ENCODE measurements around the gene GTF3C6.
A peak's percentile ranks its signal among the peaks of the same experiment; 100 is the strongest.
"Not testable (repeated sequence)": the region's sequence is repeated elsewhere in the genome, so short reads cannot be mapped to it uniquely, and the experiment has no call there.

GTF3C6 gene

GRCh38 chr6:110953633-110954303 lies 4.7 kb upstream of the GTF3C6 start:
- Mint-ChIP-seq H3K4me3 (no peak overlapping the region), H3K36me3 (peaks cover 2% of the 10 kb centered on the region), H3K27ac (no peak overlapping the region), H3K4me1 (peaks cover 3% of the 10 kb centered on the region), H3K27me3 (no peaks in the 10 kb centered on the region), H3K9me3 (no peaks in the 10 kb centered on the region)
- no peak for ATAC-seq (ENCODE audit: low read depth)
- DNase-seq (ENCODE audit: low spot score in 2 of 2) = no peak

GRCh38 chr6:110960014-110960390 lies 1.5 kb downstream of the GTF3C6 start:
- peaks cover 5% of the 10 kb centered on the region for H3K4me1 Mint-ChIP-seq
- H3K9me3 Mint-ChIP-seq = no peaks in the 10 kb centered on the region
- ATAC-seq (ENCODE audit: low read depth) = no peak
- no peak overlapping the region for H3K4me3 Mint-ChIP-seq
- DNase-seq (ENCODE audit: low spot score in 2 of 2) = no peak
- H3K27ac Mint-ChIP-seq = no peak overlapping the region
- no peaks in the 10 kb centered on the region for H3K27me3 Mint-ChIP-seq
- H3K36me3 Mint-ChIP-seq = peaks cover 10% of the 10 kb centered on the region

GRCh38 chr6:110962636-110963035 lies 4.1 kb downstream of the GTF3C6 start:
- H3K36me3 Mint-ChIP-seq = peaks cover 20% of the 10 kb centered on the region
- H3K27ac Mint-ChIP-seq; DNase-seq (ENCODE audit: low spot score in 2 of 2); H3K27me3 Mint-ChIP-seq; H3K4me3 Mint-ChIP-seq; ATAC-seq (ENCODE audit: low read depth); H3K4me1 Mint-ChIP-seq; H3K9me3 Mint-ChIP-seq: not testable (repeated sequence)

- ATAC-seq (ENCODE audit: low read depth) (no peak), DNase-seq (ENCODE audit: low spot score in 2 of 2) (no peak)
- H3K4me3 Mint-ChIP-seq = no peak overlapping the region
- peaks cover 23% of the 10 kb centered on the region for H3K36me3 Mint-ChIP-seq
- no peak overlapping the region for H3K27ac Mint-ChIP-seq
- H3K4me1 Mint-ChIP-seq = peaks cover 2% of the 10 kb centered on the region
- no peaks in the 10 kb centered on the region for H3K27me3 Mint-ChIP-seq
- H3K9me3 Mint-ChIP-seq = no peaks in the 10 kb centered on the region
These were observed 7.2 kb downstream of the GTF3C6 start for GRCh38 chr6:110965629-110966229.

GRCh38 chr6:110968661-110969060 lies 10.2 kb downstream of the GTF3C6 start:
- H3K27ac Mint-ChIP-seq; DNase-seq (ENCODE audit: low spot score in 2 of 2); H3K9me3 Mint-ChIP-seq; H3K4me1 Mint-ChIP-seq; H3K27me3 Mint-ChIP-seq; ATAC-seq (ENCODE audit: low read depth); H3K4me3 Mint-ChIP-seq: not testable (repeated sequence)
- H3K36me3 Mint-ChIP-seq = peaks cover 17% of the 10 kb centered on the region

- DNase-seq (ENCODE audit: low spot score in 2 of 2) (no peak), ATAC-seq (ENCODE audit: low read depth) (no peak)
- H3K9me3 Mint-ChIP-seq = no peaks in the 10 kb centered on the region
- no peak overlapping the region for H3K4me3 Mint-ChIP-seq
- H3K36me3 Mint-ChIP-seq = peaks cover 16% of the 10 kb centered on the region
- no peak overlapping the region for H3K27ac Mint-ChIP-seq
- no peaks in the 10 kb centered on the region for H3K4me1 Mint-ChIP-seq
- H3K27me3 Mint-ChIP-seq = no peaks in the 10 kb centered on the region
These were observed 13.0 kb downstream of the GTF3C6 start for GRCh38 chr6:110971468-110971867.

GRCh38 chr6:110976575-110976974 lies 18.1 kb downstream of the GTF3C6 start:
- no peak overlapping the region for H3K27ac Mint-ChIP-seq
- no peak overlapping the region for H3K4me3 Mint-ChIP-seq
- no peak for DNase-seq (ENCODE audit: low spot score in 2 of 2)
- peaks cover 8% of the 10 kb centered on the region for H3K36me3 Mint-ChIP-seq
- no peaks in the 10 kb centered on the region for H3K9me3 Mint-ChIP-seq
- ATAC-seq (ENCODE audit: low read depth) = no peak
- H3K27me3 Mint-ChIP-seq = no peaks in the 10 kb centered on the region
- peaks cover 9% of the 10 kb centered on the region for H3K4me1 Mint-ChIP-seq

GRCh38 chr6:110979565-110980101 lies 21.1 kb downstream of the GTF3C6 start:
- DNase-seq (ENCODE audit: low spot score in 2 of 2) (no peak), ATAC-seq (ENCODE audit: low read depth) (no peak)
- Mint-ChIP-seq H3K9me3 (no peaks in the 10 kb centered on the region), H3K36me3 (peaks cover 8% of the 10 kb centered on the region), H3K4me3 (no peak overlapping the region), H3K27me3 (no peaks in the 10 kb centered on the region), H3K27ac (no peak overlapping the region), H3K4me1 (peaks cover 18% of the 10 kb centered on the region)

- H3K36me3 Mint-ChIP-seq = peaks cover 9% of the 10 kb centered on the region
- H3K4me1 Mint-ChIP-seq = peaks cover 21% of the 10 kb centered on the region
- no peaks in the 10 kb centered on the region for H3K27me3 Mint-ChIP-seq
- H3K9me3 Mint-ChIP-seq = no peaks in the 10 kb centered on the region
- peak overlapping the region; percentile 99 for H3K27ac Mint-ChIP-seq
- ATAC-seq (ENCODE audit: low read depth) (no peak), DNase-seq (ENCODE audit: low spot score in 2 of 2) (no peak)
- H3K4me3 Mint-ChIP-seq = peak overlapping the region; percentile 97
These were observed 21.7 kb downstream of the GTF3C6 start for GRCh38 chr6:110980227-110980626.

GRCh38 chr6:110980648-110981047 lies 22.1 kb downstream of the GTF3C6 start:
- H3K27ac Mint-ChIP-seq = peak overlapping the region; percentile 99
- peaks cover 10% of the 10 kb centered on the region for H3K36me3 Mint-ChIP-seq
- H3K27me3 Mint-ChIP-seq = no peaks in the 10 kb centered on the region
- H3K4me3 Mint-ChIP-seq = peak overlapping the region; percentile 97
- ATAC-seq (ENCODE audit: low read depth) (no peak), DNase-seq (ENCODE audit: low spot score in 2 of 2) (no peak)
- H3K9me3 Mint-ChIP-seq = no peaks in the 10 kb centered on the region
- H3K4me1 Mint-ChIP-seq = peaks cover 21% of the 10 kb centered on the region

GRCh38 chr6:110981202-110981600 lies 22.7 kb downstream of the GTF3C6 start:
- Mint-ChIP-seq H3K36me3 (peaks cover 15% of the 10 kb centered on the region), H3K4me3 (peak overlapping the region; percentile 97), H3K27me3 (no peaks in the 10 kb centered on the region), H3K9me3 (no peaks in the 10 kb centered on the region), H3K4me1 (peaks cover 26% of the 10 kb centered on the region), H3K27ac (peak overlapping the region; percentile 99)
- no peak for DNase-seq (ENCODE audit: low spot score in 2 of 2)
- no peak for ATAC-seq (ENCODE audit: low read depth)

- H3K27me3 Mint-ChIP-seq = no peaks in the 10 kb centered on the region
- H3K4me1 Mint-ChIP-seq = peaks cover 14% of the 10 kb centered on the region
- H3K27ac Mint-ChIP-seq = peak overlapping the region; percentile 40
- no peaks in the 10 kb centered on the region for H3K9me3 Mint-ChIP-seq
- H3K4me3 Mint-ChIP-seq = peak overlapping the region; percentile 39
- H3K36me3 Mint-ChIP-seq = peaks cover 30% of the 10 kb centered on the region
- DNase-seq (ENCODE audit: low spot score in 2 of 2) = no peak
- ATAC-seq (ENCODE audit: low read depth) = no peak
These were observed 32.5 kb downstream of the GTF3C6 start for GRCh38 chr6:110990840-110991576.

- no peak overlapping the region for H3K27ac Mint-ChIP-seq
- H3K27me3 Mint-ChIP-seq = no peaks in the 10 kb centered on the region
- peaks cover 3% of the 10 kb centered on the region for H3K4me1 Mint-ChIP-seq
- H3K9me3 Mint-ChIP-seq = no peaks in the 10 kb centered on the region
- H3K4me3 Mint-ChIP-seq = no peak overlapping the region
- no peak for ATAC-seq (ENCODE audit: low read depth)
- H3K36me3 Mint-ChIP-seq = peaks cover 24% of the 10 kb centered on the region
- no peak for DNase-seq (ENCODE audit: low spot score in 2 of 2)
These were observed 38.2 kb downstream of the GTF3C6 start for GRCh38 chr6:110996691-110997090.

- H3K36me3 Mint-ChIP-seq = peaks cover 30% of the 10 kb centered on the region
- peak overlapping the region; percentile 55 for H3K27ac Mint-ChIP-seq
- DNase-seq (ENCODE audit: low spot score in 2 of 2) = no peak
- ATAC-seq (ENCODE audit: low read depth) = no peak
- no peak overlapping the region for H3K4me3 Mint-ChIP-seq
- H3K9me3 Mint-ChIP-seq = no peaks in the 10 kb centered on the region
- no peaks in the 10 kb centered on the region for H3K27me3 Mint-ChIP-seq
- peaks cover 3% of the 10 kb centered on the region for H3K4me1 Mint-ChIP-seq
These were observed 41.2 kb downstream of the GTF3C6 start for GRCh38 chr6:110999634-111000270.
